Fibroblast of mammary gland (primary cell): Measurements from ENCODE around the gene DVL3.

Source experiments
- DNase-seq: peaks from one replicate; pipeline ENCODE4 v3.0.0-alpha.2; 2010; ENCODE audit warnings: low read depth
- H3K4me3 ChIP-seq: 2 replicates; pipeline ENCODE4 v1.5.1; 2011; ENCODE audit warnings: low read depth, mild to moderate bottlenecking, low read length, moderate library complexity; ENCODE audit not compliant: control insufficient read depth
- TF ChIP-seq, protein P1 (sequence below): conservative IDR thresholded peaks from 2 replicates; pipeline ENCODE4 v1.5.1; 2011; ENCODE audit warnings: low read depth, low read length, inconsistent platforms; ENCODE audit not compliant: control insufficient read depth, insufficient read depth

DVL3 gene

DNA sequence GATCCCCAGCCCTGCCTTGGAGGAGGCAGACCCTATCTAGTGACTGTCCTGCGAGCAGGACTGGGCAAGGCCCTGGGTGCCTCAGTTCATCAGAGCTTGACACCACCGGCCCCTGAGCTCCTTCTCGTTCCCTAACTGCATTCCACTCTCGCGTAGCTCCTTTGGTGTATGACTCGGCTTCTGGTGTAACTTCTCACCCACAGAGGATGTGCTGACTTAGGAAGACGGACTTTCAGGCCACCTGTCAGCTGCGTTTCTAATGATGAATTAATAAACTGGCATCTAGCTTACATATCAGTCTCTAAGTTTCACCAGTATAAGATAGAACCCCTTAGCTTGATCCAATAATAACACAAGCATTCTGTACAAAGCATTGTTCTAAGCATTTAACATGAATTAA, 48.3 kb downstream of the DVL3 start:
- H3K4me3 ChIP-seq: no peak overlapping the region
- no peak for DNase-seq
- TF ChIP-seq, protein P1, sequence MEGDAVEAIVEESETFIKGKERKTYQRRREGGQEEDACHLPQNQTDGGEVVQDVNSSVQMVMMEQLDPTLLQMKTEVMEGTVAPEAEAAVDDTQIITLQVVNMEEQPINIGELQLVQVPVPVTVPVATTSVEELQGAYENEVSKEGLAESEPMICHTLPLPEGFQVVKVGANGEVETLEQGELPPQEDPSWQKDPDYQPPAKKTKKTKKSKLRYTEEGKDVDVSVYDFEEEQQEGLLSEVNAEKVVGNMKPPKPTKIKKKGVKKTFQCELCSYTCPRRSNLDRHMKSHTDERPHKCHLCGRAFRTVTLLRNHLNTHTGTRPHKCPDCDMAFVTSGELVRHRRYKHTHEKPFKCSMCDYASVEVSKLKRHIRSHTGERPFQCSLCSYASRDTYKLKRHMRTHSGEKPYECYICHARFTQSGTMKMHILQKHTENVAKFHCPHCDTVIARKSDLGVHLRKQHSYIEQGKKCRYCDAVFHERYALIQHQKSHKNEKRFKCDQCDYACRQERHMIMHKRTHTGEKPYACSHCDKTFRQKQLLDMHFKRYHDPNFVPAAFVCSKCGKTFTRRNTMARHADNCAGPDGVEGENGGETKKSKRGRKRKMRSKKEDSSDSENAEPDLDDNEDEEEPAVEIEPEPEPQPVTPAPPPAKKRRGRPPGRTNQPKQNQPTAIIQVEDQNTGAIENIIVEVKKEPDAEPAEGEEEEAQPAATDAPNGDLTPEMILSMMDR: no peak

- no peak for DNase-seq
- H3K4me3 ChIP-seq: no peak overlapping the region
- TF ChIP-seq, protein P1: no peak
Observed at GRCh38 chr3:184209146-184209923, 54.2 kb downstream of the DVL3 start.

DNA sequence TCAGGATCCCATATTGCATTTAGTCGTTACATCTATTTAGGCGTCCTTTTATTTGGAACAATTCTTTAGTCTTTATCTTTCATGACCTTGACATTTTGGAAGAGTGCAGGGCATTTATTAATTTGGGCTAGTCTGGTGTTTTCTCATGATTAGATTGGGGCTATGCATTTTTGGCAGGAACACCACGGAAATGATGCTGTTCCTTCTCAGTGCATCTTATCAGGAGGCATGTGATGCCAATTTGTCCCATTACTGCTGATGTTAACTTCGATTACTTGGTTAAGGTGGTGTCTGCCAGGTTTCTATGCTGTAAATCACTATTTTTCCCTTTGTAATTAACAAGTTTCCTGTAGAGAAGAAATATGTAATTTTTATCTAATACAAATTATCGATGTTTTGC, 56.1 kb downstream of the DVL3 start:
- TF ChIP-seq, protein P1: no peak
- H3K4me3 ChIP-seq: no peak overlapping the region
- DNase-seq: no peak

GRCh38 chr3:184211718-184212117, 56.5 kb downstream of the DVL3 start:
- H3K4me3 ChIP-seq: no peak overlapping the region
- TF ChIP-seq, protein P1: no peak
- DNase-seq: no peak

GRCh38 chr3:184218814-184219213, 63.6 kb downstream of the DVL3 start:
- no peak for DNase-seq
- TF ChIP-seq, protein P1: no peak

GRCh38 chr3:184222521-184222920, 67.3 kb downstream of the DVL3 start:
- H3K4me3 ChIP-seq: no peak overlapping the region
- no peak for DNase-seq
- TF ChIP-seq, protein P1: no peak

More at GRCh38 chr3:184218814-184219213, 63.6 kb downstream of the DVL3 start:
- H3K4me3 ChIP-seq: no peak overlapping the region
